ENCODE measurements around the gene CCDC159. TPM values are rescaled to one million over a fixed set of nuclear protein-coding genes. Genes with fewer than 3 reads are reported as not detected.

CCDC159 gene
- 4.1 and 10.9 TPM in 2 replicates for total RNA-seq

GRCh38 chr19:11346104-11346940 lies at the start of gene CCDC159, which contains the start of gene TMEM205:
TSS of gene CCDC159 (plus strand) at chr19:11346519. CDS start at chr19:11346607, 88 bp downstream.
TSS of gene TMEM205 (minus strand) at chr19:11346268. CDS start at chr19:11345619, 649 bp downstream.

GRCh38 chr19:11339254-11340098 lies 6.8 kb upstream of the CCDC159 start, which contains the start of gene RAB3D:
TSS of gene RAB3D (minus strand) at chr19:11339657. CDS start at chr19:11337399, 2,258 bp downstream.

GRCh38 chr19:11355160-11356073 lies 9.1 kb downstream of the CCDC159 start, which contains the start of gene PLPPR2:
TSS of gene PLPPR2 (plus strand) at chr19:11355432. CDS start at chr19:11357674, 2,242 bp downstream.

GRCh38 chr19:11374433-11375142 lies 28.3 kb downstream of the CCDC159 start, which contains the start of gene SWSAP1:
TSS of gene SWSAP1 (plus strand) at chr19:11374666. CDS start at chr19:11374681, 15 bp downstream.

Other genes starting within 250 kb of the CCDC159 start
- 0.34 and 0.43 TPM in 2 replicates for gene SPC24, start 190.7 kb upstream of the CCDC159 start, total RNA-seq
- 8.2 and 14.7 TPM in 2 replicates for gene KANK2, start 149.0 kb upstream of the CCDC159 start, total RNA-seq
- gene ANGPTL8, start 106.9 kb upstream of the CCDC159 start, total RNA-seq = not detected in 2 replicates
- gene DOCK6, start 84.0 kb upstream of the CCDC159 start, total RNA-seq = 20.2 and 45.5 TPM in 2 replicates
- not detected in 2 replicates for gene TSPAN16, start 50.4 kb upstream of the CCDC159 start, total RNA-seq
- gene RAB3D, start 6.9 kb upstream of the CCDC159 start, total RNA-seq = 75.5 and 131 TPM in 2 replicates
- gene TMEM205, start 251 bp upstream of the CCDC159 start, total RNA-seq = 48.2 and 91.9 TPM in 2 replicates
- 3.8 and 5.5 TPM in 2 replicates for gene PLPPR2, start 8.9 kb downstream of the CCDC159 start, total RNA-seq
- 0.57 and 0.68 TPM in 2 replicates for gene SWSAP1, start 28.1 kb downstream of the CCDC159 start, total RNA-seq
- 0.68 and 0.71 TPM in 2 replicates for gene EPOR, start 37.8 kb downstream of the CCDC159 start, total RNA-seq
- gene RGL3, start 72.8 kb downstream of the CCDC159 start, total RNA-seq = 0.21 TPM in 1 of 2 replicates, not detected in the other
- gene ODAD3, start 88.6 kb downstream of the CCDC159 start, total RNA-seq = 0.07 TPM in 1 of 2 replicates, not detected in the other
- 94.0 and 217 TPM in 2 replicates for gene PRKCSH, start 89.1 kb downstream of the CCDC159 start, total RNA-seq
- not detected in 2 replicates for gene ELAVL3, start 134.5 kb downstream of the CCDC159 start, total RNA-seq
- gene ZNF653, start 159.3 kb downstream of the CCDC159 start, total RNA-seq = 4.3 and 4.8 TPM in 2 replicates
- 28.5 and 34.9 TPM in 2 replicates for gene ECSIT, start 182.6 kb downstream of the CCDC159 start, total RNA-seq
- gene CNN1, start 192.3 kb downstream of the CCDC159 start, total RNA-seq = 2.3 TPM in 1 of 2 replicates, not detected in the other
- gene ELOF1, start 212.7 kb downstream of the CCDC159 start, total RNA-seq = 23.3 and 25.6 TPM in 2 replicates
- 8.9 and 52.9 TPM in 2 replicates for gene ACP5, start 231.1 kb downstream of the CCDC159 start, total RNA-seq